ENCODE data around the gene HTRA2. TPM values are rescaled to one million over a fixed set of nuclear protein-coding genes. Genes with fewer than 3 reads are reported as not detected.

HTRA2 gene
- 23.0 and 35.2 TPM in 2 replicates for total RNA-seq (2014; rRNA removed; shearing (Covaris generic))
- polyA plus RNA-seq (2016; fragmentation: Nextera tagmentation; extraction: Ambion mirVana): 33.6 and 34.0 TPM in 2 replicates

DNA sequence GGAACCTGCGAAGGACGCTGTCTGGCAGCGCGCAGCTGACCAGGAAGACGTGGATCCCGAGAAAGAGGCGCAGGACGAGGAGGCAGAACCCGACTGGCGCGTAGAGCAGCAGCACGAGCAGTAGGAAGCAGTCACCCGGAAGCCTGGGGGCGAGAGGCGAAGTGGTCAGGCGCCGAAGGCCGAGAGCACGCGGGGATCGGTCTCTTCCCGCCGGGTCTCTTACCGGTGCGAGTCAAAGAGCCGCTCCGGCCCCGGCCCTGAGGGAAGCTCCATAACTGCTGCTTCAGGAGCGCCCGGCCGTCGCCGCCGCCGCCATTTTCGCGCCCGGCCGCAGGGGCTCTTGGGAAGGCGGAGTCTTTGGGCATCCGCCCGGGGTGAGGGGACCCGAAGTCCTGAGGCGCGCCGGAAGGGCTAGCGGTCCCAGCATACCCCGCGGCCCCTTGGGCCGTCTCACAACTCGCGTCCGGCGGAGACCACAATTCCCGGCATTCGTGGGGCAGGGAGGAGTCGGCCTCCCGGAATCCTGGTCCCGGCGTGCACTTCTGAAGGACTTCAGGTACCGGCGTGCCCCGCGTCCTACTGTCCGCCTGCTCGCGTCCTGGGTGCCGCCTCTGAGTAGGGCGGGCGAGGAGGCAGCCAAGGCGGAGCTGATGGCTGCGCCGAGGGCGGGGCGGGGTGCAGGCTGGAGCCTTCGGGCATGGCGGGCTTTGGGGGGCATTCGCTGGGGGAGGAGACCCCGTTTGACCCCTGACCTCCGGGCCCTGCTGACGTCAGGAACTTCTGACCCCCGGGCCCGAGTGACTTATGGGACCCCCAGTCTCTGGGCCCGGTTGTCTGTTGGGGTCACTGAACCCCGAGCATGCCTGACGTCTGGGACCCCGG, at the start of gene HTRA2, which contains the start of gene AUP1:
TSS of gene HTRA2 (plus strand) at position 577 of the 882 bp plus-strand sequence. CDS start at position 651, 74 bp downstream.
TSS of gene AUP1 (minus strand) at position 350 of the 882 bp plus-strand sequence. CDS start at position 273, 77 bp downstream.
- Histone ChIP-seq H3K27ac (peak within 1 kb of the TSS; percentile 64), H3K9me2 (ENCODE audit: insufficient read depth) (no peaks in the 10 kb centered on the region), H4K20me1 (ENCODE audit: insufficient read depth) (no peaks in the 10 kb centered on the region), H3K27me3 (replicated peaks; ENCODE audit: insufficient read depth) (no peaks in the 10 kb centered on the region), H2AFZ (peak within 1 kb of the TSS; percentile 81), H3K79me2 (ENCODE audit: insufficient read depth) (peaks cover 51% of the 10 kb centered on the region), H3K4me1 (ENCODE audit: insufficient read depth) (peaks cover 22% of the 10 kb centered on the region), H3K36me3 (ENCODE audit: low read depth) (0 out of 2 replicates have a peak, but pooled peaks cover 11% of the 10 kb centered on the region), H3F3A (ENCODE audit: insufficient read depth) (peaks cover 18% of the 10 kb centered on the region; the same call in 1 of the 2 replicates), H3K9ac (peak within 1 kb of the TSS; percentile 89), H3K9me3 (ENCODE audit: low read depth) (no peaks in the 10 kb centered on the region), H3K4me3 (peak within 1 kb of the TSS; percentile 80), H3K4me2 (ENCODE audit: unreplicated experiment) (peak within 1 kb of the TSS; percentile 94)
- WGBS, 2 experiments (ENCODE audit: low coverage in 1 of 2, low lambda C conversion rate in 2 of 2, missing lambda C conversion rate in 2 of 2): 0 to 1% methylated on average over 76 to 81 of the region's 87 CpGs
- TF ChIP-seq EZH2phosphoT487 (IDR thresholded peaks at IDR 0.05; ENCODE audit: insufficient read depth, low read depth): no peak
- no peak for TF ChIP-seq EZH2 (IDR thresholded peaks at IDR 0.05; ENCODE audit: insufficient read depth, poor library complexity, severe bottlenecking)
- in situ Hi-C loops (cut with MboI): no loop called here
- peak; percentile 100 for DNase-seq

- H3K4me2 ChIP-seq (ENCODE audit: unreplicated experiment): peak overlapping the region; percentile 97
- H3K9me2 ChIP-seq (ENCODE audit: insufficient read depth): no peaks in the 10 kb centered on the region
- peak overlapping the region; percentile 96 for H2AFZ ChIP-seq
- peak overlapping the region; percentile 62; the same call in 1 of the 2 replicates for H3K27ac ChIP-seq
- H3K9ac ChIP-seq: peak overlapping the region; percentile 85
- in situ Hi-C loops (cut with MboI): no loop called here
- DNase-seq: peak; percentile 56
- H3K9me3 ChIP-seq (ENCODE audit: low read depth): no peaks in the 10 kb centered on the region
- no peaks in the 10 kb centered on the region for H4K20me1 ChIP-seq (ENCODE audit: insufficient read depth)
- H3K36me3 ChIP-seq (ENCODE audit: low read depth): peaks cover 15% of the 10 kb centered on the region; the same call in 1 of the 2 replicates
- H3K4me1 ChIP-seq (ENCODE audit: insufficient read depth): peaks cover 20% of the 10 kb centered on the region
- H3K79me2 ChIP-seq (ENCODE audit: insufficient read depth): peaks cover 88% of the 10 kb centered on the region
- no peak for TF ChIP-seq EZH2 (IDR thresholded peaks at IDR 0.05; ENCODE audit: insufficient read depth, poor library complexity, severe bottlenecking)
- no peaks in the 10 kb centered on the region for H3K27me3 ChIP-seq (replicated peaks; ENCODE audit: insufficient read depth)
- H3F3A ChIP-seq (ENCODE audit: insufficient read depth): 0 out of 2 replicates have a peak, but pooled peaks cover 5% of the 10 kb centered on the region
- peak overlapping the region; percentile 99 for H3K4me3 ChIP-seq
- 47 to 50% methylated on average over 3 of the region's 3 CpGs for WGBS, 2 experiments (ENCODE audit: low coverage in 1 of 2, low lambda C conversion rate in 2 of 2, missing lambda C conversion rate in 2 of 2)
Measured at GRCh38 chr2:74481431-74481830, 48.3 kb upstream of the HTRA2 start.

- 2 to 3% methylated on average over 50 to 76 of the region's 80 CpGs for WGBS, 2 experiments (ENCODE audit: low coverage in 1 of 2, low lambda C conversion rate in 2 of 2, missing lambda C conversion rate in 2 of 2)
- H3K9ac ChIP-seq: peak overlapping the region; percentile 85
- in situ Hi-C loops (cut with MboI): no loop called here
- H3K4me3 ChIP-seq: peak overlapping the region; percentile 99
- peaks cover 93% of the 10 kb centered on the region for H3K79me2 ChIP-seq (ENCODE audit: insufficient read depth)
- no peak for TF ChIP-seq EZH2 (IDR thresholded peaks at IDR 0.05; ENCODE audit: insufficient read depth, poor library complexity, severe bottlenecking)
- no peak for TF ChIP-seq EZH2phosphoT487 (IDR thresholded peaks at IDR 0.05; ENCODE audit: insufficient read depth, low read depth)
- peaks cover 20% of the 10 kb centered on the region for H3K4me1 ChIP-seq (ENCODE audit: insufficient read depth)
- no peaks in the 10 kb centered on the region for H3K27me3 ChIP-seq (replicated peaks; ENCODE audit: insufficient read depth)
- no peaks in the 10 kb centered on the region for H3K9me3 ChIP-seq (ENCODE audit: low read depth)
- H4K20me1 ChIP-seq (ENCODE audit: insufficient read depth): no peaks in the 10 kb centered on the region
- peak overlapping the region; percentile 97 for H3K4me2 ChIP-seq (ENCODE audit: unreplicated experiment)
- no peaks in the 10 kb centered on the region for H3K9me2 ChIP-seq (ENCODE audit: insufficient read depth)
- peak; percentile 70 for DNase-seq
- H3K36me3 ChIP-seq (ENCODE audit: low read depth): peaks cover 9% of the 10 kb centered on the region; the same call in 1 of the 2 replicates
- 0 out of 2 replicates have a peak, but pooled peaks cover 9% of the 10 kb centered on the region for H3F3A ChIP-seq (ENCODE audit: insufficient read depth)
- H3K27ac ChIP-seq: peak overlapping the region; percentile 62
- H2AFZ ChIP-seq: peak overlapping the region; percentile 96
Measured at GRCh38 chr2:74481961-74482800, 47.6 kb upstream of the HTRA2 start.
